ENCODE measurements around the gene CHN2. TPM values are rescaled to one million over a fixed set of nuclear protein-coding genes. Genes with fewer than 3 reads are reported as not detected.
A peak's percentile ranks its signal among the peaks of the same experiment; 100 is the strongest.

Gene CHN2
- total RNA-seq, 1 donor from 2014 or later: 0.50 TPM

GRCh38 chr7:29488203-29488970, 293.8 kb downstream of the CHN2 start:
- Mint-ChIP-seq H3K4me1 (ENCODE audit: low read depth) (peaks cover 60% of the 10 kb centered on the region), H3K4me3 (ENCODE audit: unreplicated experiment) (peak overlapping the region; percentile 37), H3K27ac (ENCODE audit: unreplicated experiment) (peak overlapping the region; percentile 86), H3K9me3 (ENCODE audit: low read depth) (no peaks in the 10 kb centered on the region), H3K36me3 (ENCODE audit: low read depth) (no peaks in the 10 kb centered on the region), H3K27me3 (ENCODE audit: low read depth) (no peaks in the 10 kb centered on the region)
- no peak for TF ChIP-seq CTCF (IDR thresholded peaks at IDR 0.05)
- DNase-seq (ENCODE audit: low spot score): no peak

- Mint-ChIP-seq H3K36me3 (ENCODE audit: low read depth) (no peaks in the 10 kb centered on the region), H3K4me1 (ENCODE audit: low read depth) (peaks cover 54% of the 10 kb centered on the region), H3K27me3 (ENCODE audit: low read depth) (no peaks in the 10 kb centered on the region), H3K9me3 (ENCODE audit: low read depth) (no peaks in the 10 kb centered on the region), H3K4me3 (ENCODE audit: unreplicated experiment) (peak overlapping the region; percentile 37), H3K27ac (ENCODE audit: unreplicated experiment) (peak overlapping the region; percentile 86)
- DNase-seq (ENCODE audit: low spot score): no peak
- TF ChIP-seq CTCF (IDR thresholded peaks at IDR 0.05): no peak
Observed at GRCh38 chr7:29488977-29489376, 294.4 kb downstream of the CHN2 start.

GRCh38 chr7:29490094-29490607, 295.6 kb downstream of the CHN2 start:
- Mint-ChIP-seq H3K36me3 (ENCODE audit: low read depth) (no peaks in the 10 kb centered on the region), H3K27me3 (ENCODE audit: low read depth) (no peaks in the 10 kb centered on the region), H3K4me3 (ENCODE audit: unreplicated experiment) (no peak overlapping the region), H3K9me3 (ENCODE audit: low read depth) (no peaks in the 10 kb centered on the region), H3K27ac (ENCODE audit: unreplicated experiment) (peak overlapping the region; percentile 72), H3K4me1 (ENCODE audit: low read depth) (peaks cover 47% of the 10 kb centered on the region)
- no peak for TF ChIP-seq CTCF (IDR thresholded peaks at IDR 0.05)
- no peak for DNase-seq (ENCODE audit: low spot score)

GRCh38 chr7:29494350-29494749, 299.8 kb downstream of the CHN2 start:
- no peak for DNase-seq (ENCODE audit: low spot score)
- H3K4me3 Mint-ChIP-seq (ENCODE audit: unreplicated experiment): no peak overlapping the region

DNA sequence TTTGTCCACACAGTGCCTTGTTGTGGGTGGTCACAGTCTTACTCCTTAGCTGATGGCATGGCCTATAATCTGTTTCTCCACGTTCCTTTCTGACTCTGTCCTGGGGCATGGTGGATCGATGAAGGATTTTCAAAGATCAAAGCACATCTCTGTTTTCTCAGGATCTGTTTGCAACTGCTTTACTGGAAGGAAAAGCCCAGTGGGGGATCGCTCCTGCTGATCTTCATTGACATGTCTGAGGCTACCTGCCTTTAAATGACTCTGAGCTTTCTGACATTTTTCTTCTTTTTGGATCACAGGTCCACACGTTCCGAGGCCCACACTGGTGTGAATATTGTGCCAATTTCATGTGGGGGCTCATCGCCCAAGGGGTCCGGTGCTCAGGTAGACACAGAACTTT, 301.1 kb downstream of the CHN2 start:
- Mint-ChIP-seq H3K36me3 (ENCODE audit: low read depth) (no peaks in the 10 kb centered on the region), H3K4me1 (ENCODE audit: low read depth) (peaks cover 42% of the 10 kb centered on the region), H3K27me3 (ENCODE audit: low read depth) (no peaks in the 10 kb centered on the region), H3K9me3 (ENCODE audit: low read depth) (no peaks in the 10 kb centered on the region), H3K4me3 (ENCODE audit: unreplicated experiment) (no peak overlapping the region), H3K27ac (ENCODE audit: unreplicated experiment) (no peak overlapping the region)
- DNase-seq (ENCODE audit: low spot score): no peak
- TF ChIP-seq CTCF (IDR thresholded peaks at IDR 0.05): no peak

More at GRCh38 chr7:29494350-29494749, 299.8 kb downstream of the CHN2 start:
- no peaks in the 10 kb centered on the region for H3K27me3 Mint-ChIP-seq (ENCODE audit: low read depth)
- TF ChIP-seq CTCF (IDR thresholded peaks at IDR 0.05): no peak
- H3K9me3 Mint-ChIP-seq (ENCODE audit: low read depth): no peaks in the 10 kb centered on the region
- peaks cover 41% of the 10 kb centered on the region for H3K4me1 Mint-ChIP-seq (ENCODE audit: low read depth)
- H3K36me3 Mint-ChIP-seq (ENCODE audit: low read depth): no peaks in the 10 kb centered on the region
- H3K27ac Mint-ChIP-seq (ENCODE audit: unreplicated experiment): no peak overlapping the region
